SU-DHL-6 (cell line): ENCODE results near the gene NAPA.
"Not testable (repeated sequence)": the region's sequence is repeated elsewhere in the genome, so short reads cannot be mapped to it uniquely, and the experiment has no call there.

Experiments
- H2AFZ ChIP-seq: fragments of 200-600 bp; sonication (generic); 2 replicates; pipeline ENCODE4 v1.6.1; 2014; ENCODE audit warnings: low read depth, mild to moderate bottlenecking, moderate library complexity, mixed read lengths, antibody characterized with exemption, low read length; ENCODE audit not compliant: severe bottlenecking
- H3F3A ChIP-seq: fragments of 200-600 bp; shearing (Covaris generic); 2 replicates; pipeline ENCODE4 v1.6.0; 2016; ENCODE audit warnings: antibody characterized with exemption, mild to moderate bottlenecking; ENCODE audit not compliant: insufficient read depth
- H3K27ac ChIP-seq: fragments of 200-600 bp; sonication (generic); 2 replicates; pipeline ENCODE4 v1.5.1; 2016; ENCODE audit warnings: low read depth, mild to moderate bottlenecking, low read length, moderate library complexity, mixed read lengths
- H3K27me3 ChIP-seq: fragments of 200-600 bp; sonication (generic), shearing (Covaris generic); 2 replicates; pipeline ENCODE4 v1.6.0; 2014; ENCODE audit warnings: mild to moderate bottlenecking, low read length
- H3K36me3 ChIP-seq: fragments of 200-600 bp; sonication (generic); 2 replicates; pipeline ENCODE4 v1.6.1; 2014; ENCODE audit warnings: mild to moderate bottlenecking, low read length, mixed read lengths
- H3K4me2 ChIP-seq: fragments of 300-600, 200-600 bp; shearing (Covaris generic), sonication (generic); 2 replicates; pipeline ENCODE4 v1.6.0; 2014; ENCODE audit warnings: low read length, low read depth, mild to moderate bottlenecking; ENCODE audit not compliant: poor library complexity, severe bottlenecking
- H3K4me3 ChIP-seq: fragments of 200-600 bp; sonication (generic); 2 replicates; pipeline ENCODE4 v1.5.1; 2014; ENCODE audit warnings: antibody characterized with exemption, low read length, mild to moderate bottlenecking, mixed read lengths; ENCODE audit not compliant: insufficient read depth, poor library complexity, severe bottlenecking
- H3K79me2 ChIP-seq: fragments of 200-600 bp; sonication (generic); 2 replicates; pipeline ENCODE4 v1.6.1; 2014; ENCODE audit warnings: mild to moderate bottlenecking, low read length, moderate library complexity; ENCODE audit not compliant: insufficient read depth
- H3K9ac ChIP-seq: fragments of 200-600 bp; sonication (generic); 2 replicates; pipeline ENCODE4 v1.7.0; 2014; ENCODE audit warnings: mild to moderate bottlenecking, low read length
- H3K9me2 ChIP-seq: fragments of 200-600 bp; sonication (generic); replicated peaks from 2 replicates; pipeline ENCODE4 v1.6.1; 2014; ENCODE audit warnings: low read length; ENCODE audit not compliant: insufficient read depth
- H3K9me3 ChIP-seq: fragments of 200-600 bp; sonication (generic); 2 replicates; pipeline ENCODE4 v1.6.1; 2014; ENCODE audit warnings: low read length, mixed read lengths; ENCODE audit not compliant: insufficient read depth
- H4K20me1 ChIP-seq: fragments of 200-600 bp; sonication (generic); 2 replicates; pipeline ENCODE4 v1.6.1; 2014; ENCODE audit warnings: low read depth, mild to moderate bottlenecking, antibody characterized with exemption, low read length, moderate library complexity, mixed read lengths
- CTCF ChIP-seq: fragments of 200-600 bp; sonication (generic); IDR thresholded peaks from one replicate; pipeline ENCODE4 v1.5.1; 2017; ENCODE audit warnings: antibody characterized with exemption, mild to moderate bottlenecking, low read length, moderate library complexity; ENCODE audit not compliant: insufficient read depth, poor library complexity, severe bottlenecking
- EZH2phosphoT487 ChIP-seq: fragments of 200-600 bp; sonication (generic), shearing (Covaris generic); conservative IDR thresholded peaks from 2 replicates; pipeline ENCODE4 v1.6.1; 2018; ENCODE audit warnings: mild to moderate bottlenecking, antibody characterized with exemption, low read length, moderate library complexity, mixed read lengths

NAPA gene

GRCh38 chr19:47489072-47489914, 25.6 kb downstream of the NAPA start:
- H3K36me3 ChIP-seq: no peaks in the 10 kb centered on the region
- H3K27ac ChIP-seq: no peak overlapping the region
- no peak for TF ChIP-seq EZH2phosphoT487
- no peak for TF ChIP-seq CTCF
- no peak overlapping the region for H3K4me3 ChIP-seq
- no peaks in the 10 kb centered on the region for H3K27me3 ChIP-seq
- H3K9ac ChIP-seq: no peak overlapping the region
- no peak overlapping the region for H3K4me2 ChIP-seq
- H2AFZ ChIP-seq: no peak overlapping the region
- H3K9me2 ChIP-seq: no peaks in the 10 kb centered on the region
- no peaks in the 10 kb centered on the region for H3K79me2 ChIP-seq
- peaks cover 7% of the 10 kb centered on the region; the same call in 1 of the 2 replicates for H3F3A ChIP-seq
- H4K20me1 ChIP-seq: no peaks in the 10 kb centered on the region
- no peaks in the 10 kb centered on the region for H3K9me3 ChIP-seq

- no peaks in the 10 kb centered on the region for H3K9me2 ChIP-seq
- H3K27ac ChIP-seq: no peak overlapping the region
- TF ChIP-seq EZH2phosphoT487: no peak
- no peak for TF ChIP-seq CTCF
- no peaks in the 10 kb centered on the region for H3K27me3 ChIP-seq
- peaks cover 7% of the 10 kb centered on the region; the same call in 1 of the 2 replicates for H3F3A ChIP-seq
- no peaks in the 10 kb centered on the region for H3K36me3 ChIP-seq
- no peak overlapping the region for H3K4me2 ChIP-seq
- no peaks in the 10 kb centered on the region for H3K79me2 ChIP-seq
- H4K20me1 ChIP-seq: no peaks in the 10 kb centered on the region
- no peaks in the 10 kb centered on the region for H3K9me3 ChIP-seq
- no peak overlapping the region for H3K4me3 ChIP-seq
- H2AFZ ChIP-seq: no peak overlapping the region
- no peak overlapping the region for H3K9ac ChIP-seq
These were observed 27.0 kb downstream of the NAPA start for GRCh38 chr19:47487551-47488515.

- H3K36me3 ChIP-seq: no peaks in the 10 kb centered on the region
- no peaks in the 10 kb centered on the region for H4K20me1 ChIP-seq
- TF ChIP-seq CTCF (no peak), EZH2phosphoT487 (no peak)
- H3K79me2 ChIP-seq: no peaks in the 10 kb centered on the region
- no peak overlapping the region for H3K4me2 ChIP-seq
- no peaks in the 10 kb centered on the region for H3K9me2 ChIP-seq
- H3K27ac ChIP-seq: no peak overlapping the region
- no peak overlapping the region for H2AFZ ChIP-seq
- no peak overlapping the region for H3K9ac ChIP-seq
- no peak overlapping the region for H3K4me3 ChIP-seq
- H3F3A ChIP-seq: peaks cover 7% of the 10 kb centered on the region; the same call in 1 of the 2 replicates
- H3K27me3 ChIP-seq: no peaks in the 10 kb centered on the region
- H3K9me3 ChIP-seq: no peaks in the 10 kb centered on the region
These were observed 28.0 kb downstream of the NAPA start for GRCh38 chr19:47486900-47487299.

- not testable (repeated sequence) for H4K20me1 ChIP-seq, H3K27ac ChIP-seq, H3K9me2 ChIP-seq, H3K79me2 ChIP-seq, H2AFZ ChIP-seq, H3K9ac ChIP-seq, H3K4me2 ChIP-seq, H3F3A ChIP-seq, H3K36me3 ChIP-seq, H3K9me3 ChIP-seq, H3K4me3 ChIP-seq, H3K27me3 ChIP-seq
These were observed 28.6 kb downstream of the NAPA start for GRCh38 chr19:47486220-47486619.
